Lower lobe of right lung (tissue), 2 donors: ENCODE data around the gene LRFN2. TPM values are rescaled to one million over a fixed set of nuclear protein-coding genes. Genes with fewer than 3 reads are reported as not detected.

Experiments
- ATAC-seq, 2 donors: fragments of 200-7000 bp; cut with Tn5 transposase; one replicate each; pipeline ENCODE4 v1.9.1; 2020 to 2022; ENCODE audit warnings: mild to moderate bottlenecking in 2 of 2, moderate library complexity in 2 of 2
- DNase-seq: peaks from one replicate; pipeline ENCODE4 v3.0.0-alpha.2; 2020
- H3K27ac ChIP-seq: fragments of 200-600 bp; one replicate; pipeline ENCODE4 v1.8.0; 2022
- H3K27me3 ChIP-seq: fragments of 200-600 bp; one replicate; pipeline ENCODE4 v1.8.0; 2022; ENCODE audit warnings: low read depth
- H3K36me3 ChIP-seq: fragments of 200-600 bp; one replicate; pipeline ENCODE4 v1.8.0; 2022; ENCODE audit warnings: mild to moderate bottlenecking
- H3K4me1 ChIP-seq: fragments of 200-600 bp; one replicate; pipeline ENCODE4 v1.8.0; 2022
- H3K4me3 ChIP-seq: fragments of 200-600 bp; one replicate; pipeline ENCODE4 v1.8.0; 2022; ENCODE audit warnings: mild to moderate bottlenecking
- H3K9me3 ChIP-seq: fragments of 200-600 bp; one replicate; pipeline ENCODE4 v1.8.0; 2022
- CTCF ChIP-seq: fragments of 200-600 bp; IDR thresholded peaks from one replicate; pipeline ENCODE4 v1.8.0; 2022; ENCODE audit warnings: antibody characterized with exemption, mild to moderate bottlenecking
- intact Hi-C: fragments of 100-400 bp; cut with DNase I; formaldehyde crosslinking; loops from one replicate; pipeline ENCODE4 v1.11.0; 2022
- total RNA-seq: library from RNA; stranded (reverse); fragmentation: NEBNext Ultra II Directional; extraction: Animal tissue kit (Norgen Biotek cat#: 25700); gene quantifications from one replicate; pipeline ENCODE4 v1.2.1, GENCODE V29; 2021
- donor health status: DM: no; HTN: yes; CAD: no; lungs with severe emphysema.

LRFN2 gene
- total RNA-seq, 1 donor from 2014 or later = not detected

- intact Hi-C loops = no loop called here
- DNase-seq = no peak
- no peak for ATAC-seq
These were observed 75.3 kb downstream of the LRFN2 start for GRCh38 chr6:40511884-40512283.

GRCh38 chr6:40510442-40510841 lies 76.7 kb downstream of the LRFN2 start:
- H3K27ac ChIP-seq = no peak overlapping the region
- no peaks in the 10 kb centered on the region for H3K9me3 ChIP-seq
- H3K4me1 ChIP-seq = no peaks in the 10 kb centered on the region
- ATAC-seq = no peak
- intact Hi-C loops = no loop called here
- peaks cover 6% of the 10 kb centered on the region for H3K27me3 ChIP-seq
- H3K36me3 ChIP-seq = no peaks in the 10 kb centered on the region
- TF ChIP-seq CTCF = no peak
- no peak overlapping the region for H3K4me3 ChIP-seq
- no peak for DNase-seq

More at GRCh38 chr6:40511884-40512283, 75.3 kb downstream of the LRFN2 start:
- no peaks in the 10 kb centered on the region for H3K9me3 ChIP-seq
- no peaks in the 10 kb centered on the region for H3K36me3 ChIP-seq
- H3K4me1 ChIP-seq = no peaks in the 10 kb centered on the region
- TF ChIP-seq CTCF = no peak
- H3K4me3 ChIP-seq = no peak overlapping the region
- H3K27ac ChIP-seq = no peak overlapping the region
- H3K27me3 ChIP-seq = peaks cover 6% of the 10 kb centered on the region

DNA sequence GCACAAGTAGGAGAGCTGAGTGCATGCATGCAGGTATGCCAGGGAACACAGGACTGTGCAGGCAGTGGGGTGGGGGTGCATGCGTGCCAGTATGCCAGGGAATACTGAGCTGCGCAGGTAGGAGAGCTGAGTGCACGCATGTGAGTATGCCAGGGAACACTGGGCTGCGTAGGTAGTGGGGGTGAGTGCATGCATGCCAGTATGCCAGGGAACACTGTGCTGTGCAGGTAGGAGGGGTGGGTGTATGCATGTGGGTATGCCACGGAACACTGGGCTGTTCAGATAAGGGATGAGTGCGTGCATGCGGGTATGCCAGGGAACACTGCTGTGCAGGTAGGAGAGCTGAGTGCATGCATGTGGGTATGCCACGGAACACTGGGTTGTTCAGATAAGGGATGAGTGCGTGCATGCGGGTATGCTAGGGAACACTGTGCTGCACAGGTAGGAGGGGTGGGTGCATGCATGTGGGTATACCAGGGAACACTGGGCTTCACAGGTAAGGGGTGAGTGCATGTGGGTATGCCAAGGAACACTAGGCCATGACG lies 77.4 kb downstream of the LRFN2 start:
- Histone ChIP-seq H3K36me3 (no peaks in the 10 kb centered on the region), H3K27me3 (peaks cover 6% of the 10 kb centered on the region), H3K4me1 (no peaks in the 10 kb centered on the region), H3K27ac (no peak overlapping the region), H3K9me3 (no peaks in the 10 kb centered on the region), H3K4me3 (no peak overlapping the region)
- no peak for DNase-seq
- intact Hi-C loops = no loop called here
- TF ChIP-seq CTCF = no peak
- ATAC-seq = peak in 1 of 2 donors; percentile 16

DNA sequence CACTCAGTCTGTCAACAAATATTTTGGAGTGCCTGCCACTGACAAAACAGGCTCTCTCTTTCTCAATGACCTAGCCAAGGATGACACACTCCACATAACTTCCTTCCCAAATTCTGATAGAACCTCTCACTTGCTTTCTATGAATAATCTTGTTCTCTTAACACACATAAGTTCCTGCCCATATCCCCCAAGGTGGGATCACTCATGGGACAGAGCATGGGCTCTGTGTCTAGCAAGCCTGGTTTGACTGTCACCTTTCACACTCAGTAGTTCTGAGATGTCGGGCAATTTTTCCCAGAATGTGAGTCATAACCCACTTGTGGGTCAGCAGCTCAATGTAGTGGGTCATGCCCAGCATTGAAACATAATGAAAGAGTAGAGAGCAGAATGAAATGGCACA lies 78.1 kb downstream of the LRFN2 start:
- peaks cover 6% of the 10 kb centered on the region for H3K27me3 ChIP-seq
- no peak overlapping the region for H3K27ac ChIP-seq
- H3K4me3 ChIP-seq = no peak overlapping the region
- no peak for DNase-seq
- no peaks in the 10 kb centered on the region for H3K36me3 ChIP-seq
- H3K4me1 ChIP-seq = no peaks in the 10 kb centered on the region
- intact Hi-C loops = no loop called here
- H3K9me3 ChIP-seq = no peaks in the 10 kb centered on the region
- ATAC-seq = peak in 1 of 2 donors; percentile 19
- no peak for TF ChIP-seq CTCF

DNA sequence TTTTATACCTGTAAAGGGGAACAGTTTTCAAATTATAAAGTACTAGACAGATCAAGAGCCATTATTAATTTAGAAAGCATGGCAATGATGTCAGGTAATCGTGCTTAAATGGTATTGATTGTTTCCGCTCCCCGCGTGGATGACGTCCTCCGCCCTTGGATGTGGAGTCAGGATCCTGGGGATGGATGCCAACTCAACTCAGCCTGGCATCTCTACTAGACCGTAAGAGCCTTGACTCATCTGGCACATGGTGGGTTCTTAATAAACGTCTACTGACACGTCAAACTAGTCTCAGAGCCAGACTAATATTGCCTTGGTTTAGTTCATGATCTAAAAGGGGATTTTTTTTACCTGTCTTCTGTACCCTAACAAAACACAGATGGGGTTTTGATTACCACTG lies 80.2 kb downstream of the LRFN2 start:
- no peak for TF ChIP-seq CTCF
- no peak overlapping the region for H3K27ac ChIP-seq
- H3K36me3 ChIP-seq = no peaks in the 10 kb centered on the region
- ATAC-seq (no peak), DNase-seq (no peak)
- no peaks in the 10 kb centered on the region for H3K4me1 ChIP-seq
- intact Hi-C loops = no loop called here
- H3K9me3 ChIP-seq = no peaks in the 10 kb centered on the region
- H3K4me3 ChIP-seq = no peak overlapping the region
- peaks cover 6% of the 10 kb centered on the region for H3K27me3 ChIP-seq
